ENCODE measurements around the gene ACTN2.

The ACTN2 gene

GRCh38 chr1:236654957-236655356 lies 31.3 kb upstream of the ACTN2 start:
- no peak overlapping the region for H3K9ac ChIP-seq (ENCODE audit: low read depth, low read length)
- no peaks in the 10 kb centered on the region for H3K9me3 ChIP-seq (ENCODE audit: insufficient read depth, low read length, severe bottlenecking)
- H3K27ac ChIP-seq (ENCODE audit: low read length): no peak overlapping the region
- no peaks in the 10 kb centered on the region for H3K36me3 ChIP-seq (ENCODE audit: insufficient read depth, low read length)
- no peaks in the 10 kb centered on the region for H3K79me2 ChIP-seq (ENCODE audit: insufficient read depth, low read length)
- no peak overlapping the region for H3K4me3 ChIP-seq (ENCODE audit: low read depth in 1 of 2, low read length in 2 of 2)
- H3K27me3 ChIP-seq (ENCODE audit: insufficient read depth, low read length, poor library complexity): no peaks in the 10 kb centered on the region
- TF ChIP-seq, protein P1, sequence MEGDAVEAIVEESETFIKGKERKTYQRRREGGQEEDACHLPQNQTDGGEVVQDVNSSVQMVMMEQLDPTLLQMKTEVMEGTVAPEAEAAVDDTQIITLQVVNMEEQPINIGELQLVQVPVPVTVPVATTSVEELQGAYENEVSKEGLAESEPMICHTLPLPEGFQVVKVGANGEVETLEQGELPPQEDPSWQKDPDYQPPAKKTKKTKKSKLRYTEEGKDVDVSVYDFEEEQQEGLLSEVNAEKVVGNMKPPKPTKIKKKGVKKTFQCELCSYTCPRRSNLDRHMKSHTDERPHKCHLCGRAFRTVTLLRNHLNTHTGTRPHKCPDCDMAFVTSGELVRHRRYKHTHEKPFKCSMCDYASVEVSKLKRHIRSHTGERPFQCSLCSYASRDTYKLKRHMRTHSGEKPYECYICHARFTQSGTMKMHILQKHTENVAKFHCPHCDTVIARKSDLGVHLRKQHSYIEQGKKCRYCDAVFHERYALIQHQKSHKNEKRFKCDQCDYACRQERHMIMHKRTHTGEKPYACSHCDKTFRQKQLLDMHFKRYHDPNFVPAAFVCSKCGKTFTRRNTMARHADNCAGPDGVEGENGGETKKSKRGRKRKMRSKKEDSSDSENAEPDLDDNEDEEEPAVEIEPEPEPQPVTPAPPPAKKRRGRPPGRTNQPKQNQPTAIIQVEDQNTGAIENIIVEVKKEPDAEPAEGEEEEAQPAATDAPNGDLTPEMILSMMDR (IDR thresholded peaks at IDR 0.05; ENCODE audit: borderline replicate concordance, extremely low read depth, low read length, poor library complexity, severe bottlenecking): no peak
- TF ChIP-seq EZH2 (IDR thresholded peaks at IDR 0.05; ENCODE audit: borderline replicate concordance, low read depth, low read length, severe bottlenecking): no peak
- no peaks in the 10 kb centered on the region for H4K20me1 ChIP-seq (ENCODE audit: insufficient read depth, low read length)
- H3K4me1 ChIP-seq (ENCODE audit: insufficient read depth, low read length): no peaks in the 10 kb centered on the region
- H3K4me2 ChIP-seq (ENCODE audit: insufficient read depth, low read length): no peak overlapping the region
- no peak overlapping the region for H2AFZ ChIP-seq (ENCODE audit: low read depth, low read length)
- ATAC-seq (ENCODE audit: insufficient read depth, low read depth) (no peak), DNase-seq (no peak)

GRCh38 chr1:236657398-236657797 lies 28.9 kb upstream of the ACTN2 start:
- Histone ChIP-seq H4K20me1 (ENCODE audit: insufficient read depth, low read length) (no peaks in the 10 kb centered on the region), H3K79me2 (ENCODE audit: insufficient read depth, low read length) (no peaks in the 10 kb centered on the region), H3K27me3 (ENCODE audit: insufficient read depth, low read length, poor library complexity) (no peaks in the 10 kb centered on the region), H2AFZ (ENCODE audit: low read depth, low read length) (no peak overlapping the region), H3K9me3 (ENCODE audit: insufficient read depth, low read length, severe bottlenecking) (no peaks in the 10 kb centered on the region), H3K4me1 (ENCODE audit: insufficient read depth, low read length) (no peaks in the 10 kb centered on the region), H3K4me2 (ENCODE audit: insufficient read depth, low read length) (no peak overlapping the region), H3K27ac (ENCODE audit: low read length) (no peak overlapping the region), H3K36me3 (ENCODE audit: insufficient read depth, low read length) (no peaks in the 10 kb centered on the region), H3K4me3 (ENCODE audit: low read depth in 1 of 2, low read length in 2 of 2) (no peak overlapping the region), H3K9ac (ENCODE audit: low read depth, low read length) (no peak overlapping the region)
- ATAC-seq (ENCODE audit: insufficient read depth, low read depth) (no peak), DNase-seq (no peak)
- TF ChIP-seq, protein P1 (IDR thresholded peaks at IDR 0.05; ENCODE audit: borderline replicate concordance, extremely low read depth, low read length, poor library complexity, severe bottlenecking): no peak
- TF ChIP-seq EZH2 (IDR thresholded peaks at IDR 0.05; ENCODE audit: borderline replicate concordance, low read depth, low read length, severe bottlenecking): no peak

DNA sequence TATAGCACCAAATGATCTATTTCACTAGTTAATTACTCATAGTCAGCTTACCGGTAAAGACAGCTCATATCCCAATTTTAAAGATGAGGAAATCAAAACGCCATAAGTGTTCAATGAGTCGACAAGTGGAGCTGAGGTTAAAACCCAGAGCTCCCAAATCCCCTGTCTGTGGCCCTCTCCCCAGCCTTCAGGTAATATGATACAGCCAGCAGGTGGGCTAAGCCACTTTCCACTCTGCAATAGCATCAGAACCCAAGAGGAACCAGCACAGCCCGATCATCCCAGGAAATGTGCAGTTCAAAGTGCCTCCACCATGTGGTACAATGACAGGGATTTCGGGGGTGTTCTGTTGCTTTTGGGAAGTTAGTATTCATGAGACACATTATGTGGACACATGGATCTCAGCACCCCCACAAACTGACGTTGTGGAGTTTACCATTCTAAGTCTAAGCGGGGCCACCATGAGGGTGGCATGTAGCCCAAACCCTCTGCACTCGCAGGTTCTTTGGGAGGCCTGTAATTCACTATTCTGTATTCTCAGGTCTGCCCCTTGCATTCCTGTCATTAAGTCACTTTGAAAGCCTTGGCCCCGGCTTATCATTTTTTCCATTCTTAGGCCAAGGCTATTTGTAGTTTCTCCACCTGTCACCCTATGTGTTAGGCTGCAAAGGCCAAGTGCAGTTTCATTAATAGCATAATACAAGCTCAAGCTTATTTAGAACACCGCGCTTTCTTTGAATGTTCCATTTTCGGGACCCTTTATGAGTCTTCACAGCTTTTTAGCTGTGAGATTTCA lies 26.3 kb upstream of the ACTN2 start:
- Histone ChIP-seq H3K4me1 (ENCODE audit: insufficient read depth, low read length) (no peaks in the 10 kb centered on the region), H3K9ac (ENCODE audit: low read depth, low read length) (no peak overlapping the region), H3K9me3 (ENCODE audit: insufficient read depth, low read length, severe bottlenecking) (no peaks in the 10 kb centered on the region), H3K27me3 (ENCODE audit: insufficient read depth, low read length, poor library complexity) (no peaks in the 10 kb centered on the region), H4K20me1 (ENCODE audit: insufficient read depth, low read length) (no peaks in the 10 kb centered on the region), H3K4me2 (ENCODE audit: insufficient read depth, low read length) (no peak overlapping the region), H2AFZ (ENCODE audit: low read depth, low read length) (no peak overlapping the region), H3K79me2 (ENCODE audit: insufficient read depth, low read length) (no peaks in the 10 kb centered on the region), H3K36me3 (ENCODE audit: insufficient read depth, low read length) (no peaks in the 10 kb centered on the region), H3K27ac (ENCODE audit: low read length) (no peak overlapping the region), H3K4me3 (ENCODE audit: low read depth in 1 of 2, low read length in 2 of 2) (no peak overlapping the region)
- TF ChIP-seq, protein P1 (IDR thresholded peaks at IDR 0.05; ENCODE audit: borderline replicate concordance, extremely low read depth, low read length, poor library complexity, severe bottlenecking): no peak
- no peak for TF ChIP-seq EZH2 (IDR thresholded peaks at IDR 0.05; ENCODE audit: borderline replicate concordance, low read depth, low read length, severe bottlenecking)
- DNase-seq: no peak
- no peak for ATAC-seq (ENCODE audit: insufficient read depth, low read depth)

All from DND-41 (cell line).